GM21619 (cell line): ENCODE data around the gene SLC8A2.

Source experiments
- ATAC-seq: cut with Tn5 transposase; IDR thresholded peaks from one replicate; pipeline ENCODE4 v1.9.1; 2021; ENCODE audit not compliant: unreplicated experiment

Gene SLC8A2

GRCh38 chr19:47505506-47505905 lies 33.8 kb upstream of the SLC8A2 start:
- no peak for ATAC-seq

- ATAC-seq: no peak
Observed at GRCh38 chr19:47503826-47504150, 32.1 kb upstream of the SLC8A2 start.

GRCh38 chr19:47503130-47503825 lies 31.6 kb upstream of the SLC8A2 start:
- no peak for ATAC-seq

GRCh38 chr19:47499863-47500830 lies 28.5 kb upstream of the SLC8A2 start:
- ATAC-seq: no peak

- ATAC-seq: no peak
Observed at GRCh38 chr19:47499371-47499770, 27.7 kb upstream of the SLC8A2 start.

GRCh38 chr19:47498561-47498960 lies 26.9 kb upstream of the SLC8A2 start:
- ATAC-seq: no peak

GRCh38 chr19:47497821-47498520 lies 26.3 kb upstream of the SLC8A2 start:
- no peak for ATAC-seq

- no peak for ATAC-seq
Observed at GRCh38 chr19:47497050-47497766, 25.5 kb upstream of the SLC8A2 start.

GRCh38 chr19:47495478-47496372 lies 24.0 kb upstream of the SLC8A2 start:
- no peak for ATAC-seq

- no peak for ATAC-seq
Observed at GRCh38 chr19:47494729-47495128, 23.0 kb upstream of the SLC8A2 start.

- ATAC-seq: no peak
Observed at GRCh38 chr19:47494211-47494547, 22.5 kb upstream of the SLC8A2 start.

- no peak for ATAC-seq
Observed at GRCh38 chr19:47493378-47494210, 21.9 kb upstream of the SLC8A2 start.

- ATAC-seq: no peak
Observed at GRCh38 chr19:47492571-47493377, 21.1 kb upstream of the SLC8A2 start.

- ATAC-seq: no peak
Observed at GRCh38 chr19:47492137-47492533, 20.4 kb upstream of the SLC8A2 start.

- ATAC-seq: no peak
Observed at GRCh38 chr19:47491358-47492136, 19.9 kb upstream of the SLC8A2 start.

GRCh38 chr19:47490847-47491246 lies 19.2 kb upstream of the SLC8A2 start:
- no peak for ATAC-seq

- ATAC-seq: no peak
Observed at GRCh38 chr19:47490031-47490430, 18.3 kb upstream of the SLC8A2 start.
